ENCODE measurements around the gene ATP6V1G2. TPM values are rescaled to one million over a fixed set of nuclear protein-coding genes. Genes with fewer than 3 reads are reported as not detected.
"Not testable (repeated sequence)": the region's sequence is repeated elsewhere in the genome, so short reads cannot be mapped to it uniquely, and the experiment has no call there.

ATP6V1G2 gene
- 1.2 and 2.4 TPM in 2 replicates for total RNA-seq (2022)
- Bru-seq, nascent RNA, result percentile 36 among the genes with signal in this experiment
- BruChase-seq, experiment 1, labeled RNA remaining after a 6-hour chase, result percentile 51 among the genes with signal in this experiment
- percentile 41 among the genes with signal in this experiment for BruChase-seq, experiment 2, labeled RNA remaining after a 2-hour chase
- long read RNA-seq, partial matches to known transcripts, result 0 of 5 reads
- long read RNA-seq, other reads (novel, unspliced or antisense), result 1 of 5 reads

DNA sequence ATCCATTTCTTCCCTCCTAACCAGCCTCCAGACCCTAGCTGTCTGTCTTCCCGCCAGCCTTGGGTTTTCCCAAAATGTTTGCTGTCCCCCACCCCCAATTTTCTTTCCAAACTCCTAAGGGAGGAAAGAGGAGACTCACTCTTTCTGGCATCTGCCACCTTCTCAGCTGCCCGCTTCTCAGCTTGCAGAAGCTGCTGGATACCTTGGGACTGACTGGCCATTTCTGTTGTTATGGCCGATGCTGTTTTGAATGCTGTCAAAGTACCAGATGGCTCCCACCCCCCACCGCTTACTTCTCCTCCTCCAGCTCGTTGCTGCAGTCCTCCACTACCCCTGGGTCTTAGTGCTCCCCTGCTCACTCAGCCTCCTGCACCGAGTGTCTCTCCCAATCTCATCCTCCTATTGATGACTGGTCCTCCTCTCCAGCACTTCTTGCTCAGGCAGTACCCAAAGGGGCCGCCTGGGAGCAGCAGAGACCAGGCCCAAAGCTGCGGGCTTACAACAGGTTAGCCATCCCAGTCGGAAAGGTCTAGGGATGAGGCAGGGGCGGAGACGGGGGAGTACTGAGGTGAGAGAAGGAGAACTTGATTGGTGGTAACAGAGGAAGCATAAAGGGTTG, at the start of gene ATP6V1G2:
Gene ATP6V1G2 (minus strand): TSS at position 270 of the 619 bp plus-strand sequence. CDS start 49 bp downstream, at position 221.
- H3K27me3 Mint-ChIP-seq (ENCODE audit: insufficient read depth, unreplicated experiment), result no peaks in the 10 kb centered on the region
- H3K27ac Mint-ChIP-seq (ENCODE audit: low read depth, unreplicated experiment), result peak within 1 kb of the TSS; percentile 57
- peaks cover 29% of the 10 kb centered on the region for H3K36me3 Mint-ChIP-seq (ENCODE audit: insufficient read depth, unreplicated experiment)
- no TSS peak for BruUV-seq (replicated peaks)
- TF ChIP-seq, protein P1, sequence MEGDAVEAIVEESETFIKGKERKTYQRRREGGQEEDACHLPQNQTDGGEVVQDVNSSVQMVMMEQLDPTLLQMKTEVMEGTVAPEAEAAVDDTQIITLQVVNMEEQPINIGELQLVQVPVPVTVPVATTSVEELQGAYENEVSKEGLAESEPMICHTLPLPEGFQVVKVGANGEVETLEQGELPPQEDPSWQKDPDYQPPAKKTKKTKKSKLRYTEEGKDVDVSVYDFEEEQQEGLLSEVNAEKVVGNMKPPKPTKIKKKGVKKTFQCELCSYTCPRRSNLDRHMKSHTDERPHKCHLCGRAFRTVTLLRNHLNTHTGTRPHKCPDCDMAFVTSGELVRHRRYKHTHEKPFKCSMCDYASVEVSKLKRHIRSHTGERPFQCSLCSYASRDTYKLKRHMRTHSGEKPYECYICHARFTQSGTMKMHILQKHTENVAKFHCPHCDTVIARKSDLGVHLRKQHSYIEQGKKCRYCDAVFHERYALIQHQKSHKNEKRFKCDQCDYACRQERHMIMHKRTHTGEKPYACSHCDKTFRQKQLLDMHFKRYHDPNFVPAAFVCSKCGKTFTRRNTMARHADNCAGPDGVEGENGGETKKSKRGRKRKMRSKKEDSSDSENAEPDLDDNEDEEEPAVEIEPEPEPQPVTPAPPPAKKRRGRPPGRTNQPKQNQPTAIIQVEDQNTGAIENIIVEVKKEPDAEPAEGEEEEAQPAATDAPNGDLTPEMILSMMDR (IDR thresholded peaks at IDR 0.05; ENCODE audit: unreplicated experiment), result peak; percentile 97
- ChIA-PET CTCF (interaction anchor here (0.5 to 7.6 kb wide), 19 partner anchors 11 to 270 kb away, joined by 3 to 160 read pairs (median 3); partner anchors contain the start of gene MICB), POLR2A (interaction anchor here (0.6 to 3.1 kb wide), 16 partner anchors 10 to 1307 kb away, joined by 3 to 18 read pairs (median 4); partner anchors contain the start of genes BAG6, C6orf47 and HSPA1B)
- intact Hi-C loops (cut with micrococcal nuclease), result loop anchor here (1.0 to 10.0 kb wide), 5 partner anchors 36 to 228 kb away; partner anchors contain the start of genes BAG6, LTB and VWA7
- peak within 1 kb of the TSS; percentile 75 for H3K4me3 Mint-ChIP-seq (ENCODE audit: unreplicated experiment)
- no peaks in the 10 kb centered on the region for H3K9me3 Mint-ChIP-seq (ENCODE audit: unreplicated experiment)
- DNase-seq (ENCODE audit: unreplicated experiment), result peak; percentile 94
- peaks cover 18% of the 10 kb centered on the region for H3K4me1 Mint-ChIP-seq (ENCODE audit: insufficient read depth, unreplicated experiment)

- CTCF ChIA-PET, result interaction anchor here (10.3 kb wide), 1 partner anchor 11 kb away, joined by 215 read pairs; the partner anchor contains the start of genes LST1, LTB and TNF
- Mint-ChIP-seq H3K9me3 (ENCODE audit: unreplicated experiment) (no peaks in the 10 kb centered on the region), H3K27me3 (ENCODE audit: insufficient read depth, unreplicated experiment) (no peaks in the 10 kb centered on the region), H3K27ac (ENCODE audit: low read depth, unreplicated experiment) (no peak overlapping the region), H3K4me1 (ENCODE audit: insufficient read depth, unreplicated experiment) (peaks cover 6% of the 10 kb centered on the region), H3K4me3 (ENCODE audit: unreplicated experiment) (no peak overlapping the region), H3K36me3 (ENCODE audit: insufficient read depth, unreplicated experiment) (no peaks in the 10 kb centered on the region)
- TF ChIP-seq, protein P1 (IDR thresholded peaks at IDR 0.05; ENCODE audit: unreplicated experiment), result no peak
- intact Hi-C loops (cut with micrococcal nuclease), result no loop called here
- DNase-seq (ENCODE audit: unreplicated experiment), result no peak
- BruUV-seq (replicated peaks), result no TSS peak
- POLR2A ChIA-PET, result no interaction called here
Observed at GRCh38 chr6:31592396-31592771, 46.0 kb upstream of the ATP6V1G2 start.

DNA sequence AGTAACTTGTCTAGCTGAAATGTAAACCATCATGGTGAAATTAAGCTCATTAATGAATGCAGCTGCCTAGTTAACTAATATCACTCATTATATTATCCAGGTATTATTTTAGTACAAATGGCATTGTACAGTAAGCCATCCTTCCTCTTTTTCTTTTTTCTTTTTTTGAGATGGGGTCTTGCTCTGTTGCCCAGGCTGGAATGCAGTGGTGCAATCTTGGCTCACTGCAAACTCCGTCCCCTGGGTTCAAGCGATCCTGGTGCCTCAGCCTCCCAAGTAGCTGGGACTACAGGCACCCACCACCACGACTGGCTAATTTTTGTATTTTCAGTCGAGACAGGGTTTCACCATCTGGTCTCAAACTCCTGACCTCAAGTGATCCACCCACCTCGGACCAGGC, 44.3 kb upstream of the ATP6V1G2 start:
- CTCF ChIA-PET, result interaction anchor here (0.6 to 18.9 kb wide), 4 partner anchors 7 to 104 kb away, joined by 3 to 215 read pairs (median 3); partner anchors contain the start of gene NCR3
- intact Hi-C loops (cut with micrococcal nuclease); DNase-seq (ENCODE audit: unreplicated experiment); H3K36me3 Mint-ChIP-seq (ENCODE audit: insufficient read depth, unreplicated experiment); BruUV-seq (replicated peaks); H3K4me3 Mint-ChIP-seq (ENCODE audit: unreplicated experiment); H3K4me1 Mint-ChIP-seq (ENCODE audit: insufficient read depth, unreplicated experiment); H3K27me3 Mint-ChIP-seq (ENCODE audit: insufficient read depth, unreplicated experiment); POLR2A ChIA-PET; H3K9me3 Mint-ChIP-seq (ENCODE audit: unreplicated experiment); H3K27ac Mint-ChIP-seq (ENCODE audit: low read depth, unreplicated experiment): not testable (repeated sequence)

DNA sequence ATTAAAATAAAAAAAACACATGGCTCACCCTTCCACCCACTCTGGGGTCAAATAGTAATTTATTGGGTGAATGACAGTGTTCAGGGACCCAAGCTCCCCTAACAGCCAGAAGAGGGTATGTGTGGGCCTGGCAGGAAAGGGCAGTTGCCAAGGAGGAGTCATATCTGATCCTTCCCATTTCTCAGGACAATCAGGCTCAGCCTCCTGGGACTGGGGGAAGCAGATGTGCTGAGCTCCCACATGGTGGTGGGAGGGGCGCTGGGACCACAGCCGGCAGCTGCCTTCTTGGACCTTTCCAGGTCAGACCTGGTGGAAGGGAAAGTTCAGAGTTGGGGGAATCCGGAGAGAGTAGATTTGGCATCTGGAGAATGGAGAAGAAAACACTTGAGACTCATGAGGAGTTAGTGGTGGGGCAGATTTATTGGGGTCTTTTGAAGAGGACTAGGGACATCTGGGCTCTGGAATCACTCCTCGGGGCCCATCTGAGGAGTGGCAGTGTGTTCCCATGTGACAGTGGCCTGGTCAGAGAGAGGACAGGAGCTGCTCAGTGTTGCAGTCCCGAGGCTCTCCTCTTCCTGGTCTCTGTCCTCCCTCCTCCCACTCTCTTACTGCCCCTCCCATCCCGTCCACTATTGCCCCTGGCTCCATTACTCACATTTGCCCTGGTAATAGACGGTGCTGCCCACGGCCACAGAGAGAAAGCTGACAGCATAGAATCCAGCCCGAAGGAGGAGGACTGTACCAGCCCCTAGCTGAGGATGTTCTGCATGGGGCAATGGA, 42.7 kb upstream of the ATP6V1G2 start:
- DNase-seq (ENCODE audit: unreplicated experiment), result no peak
- H3K27ac Mint-ChIP-seq (ENCODE audit: low read depth, unreplicated experiment), result peak overlapping the region; percentile 13
- POLR2A ChIA-PET, result no interaction called here
- H3K36me3 Mint-ChIP-seq (ENCODE audit: insufficient read depth, unreplicated experiment), result no peaks in the 10 kb centered on the region
- H3K9me3 Mint-ChIP-seq (ENCODE audit: unreplicated experiment), result no peaks in the 10 kb centered on the region
- BruUV-seq (replicated peaks), result no TSS peak
- TF ChIP-seq, protein P1 (IDR thresholded peaks at IDR 0.05; ENCODE audit: unreplicated experiment), result no peak
- H3K4me3 Mint-ChIP-seq (ENCODE audit: unreplicated experiment), result no peak overlapping the region
- CTCF ChIA-PET, result interaction anchor here (0.6 to 18.9 kb wide), 3 partner anchors 8 to 191 kb away, joined by 3 to 215 read pairs (median 3); partner anchors contain the start of gene NCR3
- peaks cover 6% of the 10 kb centered on the region for H3K4me1 Mint-ChIP-seq (ENCODE audit: insufficient read depth, unreplicated experiment)
- intact Hi-C loops (cut with micrococcal nuclease), result no loop called here
- H3K27me3 Mint-ChIP-seq (ENCODE audit: insufficient read depth, unreplicated experiment), result no peaks in the 10 kb centered on the region

All from MCF 10A (cell line).